RWPE1 (cell line): Measurements from ENCODE around the gene DLGAP1.
"Not testable (repeated sequence)": the region's sequence is repeated elsewhere in the genome, so short reads cannot be mapped to it uniquely, and the experiment has no call there.

Experiments used
- CTCF ChIA-PET: fragments of 350-600 bp; sonication (Branson Sonifier 250); formaldehyde crosslinking; extraction: SDS; loops from one replicate; lab custom pipeline; 2021; lab: Yijun Ruan, JAX
- POLR2A ChIA-PET: fragments of 400-600 bp; formaldehyde crosslinking; extraction: SDS; loops from one replicate; lab custom pipeline; 2020; ENCODE audit warnings: antibody characterized with exemption; ENCODE audit not compliant: low non-redundant PET; lab: Yijun Ruan, JAX
- DNase-seq: peaks from one replicate; pipeline ENCODE4 v3.0.0; 2012; ENCODE audit warnings: low spot score
- H3K27ac ChIP-seq: fragments of 450-650 bp; 2 replicates; pipeline ENCODE4 v1.5.1; 2017
- CTCF ChIP-seq: fragments of 450-650 bp; conservative IDR thresholded peaks from 2 replicates; pipeline ENCODE4 v1.5.1; 2017; ENCODE audit warnings: low read depth, mild to moderate bottlenecking

The DLGAP1 gene

GRCh38 chr18:3607309-3608098 is 847.6 kb downstream of the DLGAP1 start:
- H3K27ac ChIP-seq, result peak overlapping the region; percentile 87
- ChIA-PET CTCF (interaction anchor here (0.7 kb wide), 2 partner anchors 14 to 18 kb away, joined by 3 read pairs; no protein-coding TSS in a partner anchor), POLR2A (interaction anchor here (1.0 to 1.1 kb wide), 2 partner anchors 16 to 59 kb away, joined by 3 to 4 read pairs; no protein-coding TSS in a partner anchor)
- TF ChIP-seq CTCF, result no peak
- no peak for DNase-seq

GRCh38 chr18:3606863-3607262 is 848.2 kb downstream of the DLGAP1 start:
- CTCF ChIA-PET, result interaction anchor here (0.7 kb wide), 1 partner anchor 18 kb away, joined by 3 read pairs; no protein-coding TSS in a partner anchor
- DNase-seq, result not testable (repeated sequence)
- POLR2A ChIA-PET, result interaction anchor here (1.0 kb wide), 1 partner anchor 18 kb away, joined by 3 read pairs; no protein-coding TSS in a partner anchor
- peak overlapping the region; percentile 87 for H3K27ac ChIP-seq

- H3K27ac ChIP-seq, result peak overlapping the region; percentile 87
- no peak for DNase-seq
- CTCF ChIA-PET, result interaction anchor here (1.1 kb wide), 1 partner anchor 60 kb away, joined by 7 read pairs; no protein-coding TSS in a partner anchor
- POLR2A ChIA-PET, result interaction anchor here (0.5 to 1.1 kb wide), 6 partner anchors 10 to 159 kb away, joined by 3 to 4 read pairs (median 3); no protein-coding TSS in a partner anchor
- TF ChIP-seq CTCF, result no peak
These were observed 849.1 kb downstream of the DLGAP1 start for GRCh38 chr18:3605954-3606443.

GRCh38 chr18:3605486-3605952 is 849.6 kb downstream of the DLGAP1 start:
- TF ChIP-seq CTCF, result no peak
- ChIA-PET CTCF (interaction anchor here (1.1 kb wide), 1 partner anchor 61 kb away, joined by 7 read pairs; no protein-coding TSS in a partner anchor), POLR2A (interaction anchor here (0.5 to 1.1 kb wide), 3 partner anchors 9 to 59 kb away, joined by 3 to 4 read pairs (median 3); no protein-coding TSS in a partner anchor)
- peak overlapping the region; percentile 87 for H3K27ac ChIP-seq
- DNase-seq, result no peak

- no peak for DNase-seq
- CTCF ChIA-PET, result interaction anchor here (1.1 to 1.6 kb wide), 2 partner anchors 61 kb away, joined by 7 to 15 read pairs; no protein-coding TSS in a partner anchor
- H3K27ac ChIP-seq, result peak overlapping the region; percentile 94
- POLR2A ChIA-PET, result interaction anchor here (0.7 to 2.2 kb wide), 4 partner anchors 9 to 155 kb away, joined by 3 to 18 read pairs (median 5); partner anchors contain the start of gene TGIF1
- no peak for TF ChIP-seq CTCF
These were observed 850.4 kb downstream of the DLGAP1 start for GRCh38 chr18:3604498-3605408.

- CTCF ChIA-PET, result interaction anchor here (0.5 to 1.6 kb wide), 3 partner anchors 10 to 156 kb away, joined by 3 to 15 read pairs (median 14); no protein-coding TSS in a partner anchor
- H3K27ac ChIP-seq, result peak overlapping the region; percentile 94
- POLR2A ChIA-PET, result interaction anchor here (1.3 to 2.2 kb wide), 3 partner anchors 62 to 156 kb away, joined by 7 to 18 read pairs (median 11); partner anchors contain the start of gene TGIF1
- DNase-seq, result no peak
- no peak for TF ChIP-seq CTCF
These were observed 850.9 kb downstream of the DLGAP1 start for GRCh38 chr18:3604235-3604497.
